HepG2 (cell line): Measurements from ENCODE around the gene CIAO3. TPM values are rescaled to one million over a fixed set of nuclear protein-coding genes. Genes with fewer than 3 reads are reported as not detected.

Experiments
- ATAC-seq: fragments of 200-7000 bp; cut with Tn5 transposase; 3 replicates; pipeline ENCODE4 v1.9.1; 2020; ENCODE audit warnings: mild to moderate bottlenecking, moderate library complexity
- BruUV-seq: library from RNA; stranded (reverse); fragments of 400-500 nt; replicated peaks from 2 replicates; lab custom pipeline; 2021; lab: Mats Ljungman, UMichigan
- CTCF ChIA-PET: fragments of 300-600 bp; formaldehyde crosslinking; extraction: SDS; loops from one replicate; lab custom pipeline; 2021; ENCODE audit warnings: low total read pairs, inconsistent platforms, low intra/inter-chr PET ratio; lab: Yijun Ruan, JAX
- POLR2A ChIA-PET: fragments of 350-600 bp; sonication (Branson Sonifier 250); formaldehyde crosslinking; loops from one replicate; lab custom pipeline; 2020; ENCODE audit warnings: antibody characterized with exemption, inconsistent platforms; lab: Yijun Ruan, JAX
- DNase-seq: peaks from one replicate; pipeline ENCODE4 v3.0.0-alpha.2; 2015; ENCODE audit warnings: low spot score
- FAIRE-seq: peaks from 3 replicates; lab custom pipeline; 2011; peaks lifted over from hg19 to GRCh38; lab: Jason Lieb, UNC
- H2AFZ ChIP-seq: one replicate; pipeline ENCODE4 v1.6.1; 2011; ENCODE audit warnings: low read length, inconsistent platforms
- H3K27ac ChIP-seq: fragments of 300-600 bp; 3 replicates; pipeline ENCODE4 v1.8.0; 2011; ENCODE audit warnings: mixed run types, mild to moderate bottlenecking, mixed read lengths, low read length, inconsistent platforms; ENCODE audit not compliant: insufficient read depth; ENCODE audit errors: extremely low read length
- H3K27me3 ChIP-seq, 2 experiments: fragments of 200-600 bp in 1 of 2; 2 replicates in 1 of 2; 3 replicates in 1 of 2; pipeline versions ENCODE4 v1.6.0 to v1.8.0; 2011; ENCODE audit warnings: low read length in 2 of 2, mild to moderate bottlenecking in 2 of 2, moderate library complexity in 2 of 2, inconsistent platforms in 1 of 2; ENCODE audit not compliant: insufficient read depth in 2 of 2, control insufficient read depth in 1 of 2
- H3K36me3 ChIP-seq, 2 experiments: fragments of 200-600 bp in 1 of 2; replicated peaks in 1 of 2; 2 replicates in 1 of 2; 3 replicates in 1 of 2; pipeline versions ENCODE4 v1.5.1 to v1.8.0; 2011; ENCODE audit warnings: low read length in 2 of 2, inconsistent platforms in 1 of 2; ENCODE audit not compliant: insufficient read depth in 2 of 2, control insufficient read depth in 1 of 2
- H3K4me1 ChIP-seq: 2 replicates; pipeline ENCODE4 v1.5.1; 2012; ENCODE audit warnings: low read length, inconsistent platforms; ENCODE audit not compliant: insufficient read depth
- H3K4me2 ChIP-seq: 2 replicates; pipeline ENCODE4 v1.6.0; 2011; ENCODE audit warnings: low read depth, low read length, inconsistent platforms
- H3K4me3 ChIP-seq, 3 experiments: fragments of 200-600 bp in 1 of 3; sonication (generic), shearing (Covaris generic) in 1 of 3; replicated peaks in 1 of 3; 2 replicates each; pipeline ENCODE4 v1.5.1; 2011 to 2016; ENCODE audit warnings: low read length in 3 of 3, inconsistent platforms in 2 of 3, low read depth in 2 of 3, mild to moderate bottlenecking in 2 of 3, control low read depth in 1 of 3, mixed read lengths in 1 of 3; ENCODE audit not compliant: insufficient read depth in 1 of 3
- H3K79me2 ChIP-seq: one replicate; pipeline ENCODE4 v1.6.1; 2011; ENCODE audit warnings: low read length, inconsistent platforms; ENCODE audit not compliant: insufficient read depth
- H3K9ac ChIP-seq: 2 replicates; pipeline ENCODE4 v1.6.0; 2011; ENCODE audit warnings: mild to moderate bottlenecking, low read depth, low read length, inconsistent platforms; ENCODE audit not compliant: insufficient read depth
- H3K9me3 ChIP-seq: 2 replicates; pipeline ENCODE4 v1.5.1; 2012; ENCODE audit warnings: mild to moderate bottlenecking, low read length
- H4K20me1 ChIP-seq: 2 replicates; pipeline ENCODE4 v1.6.0; 2011; ENCODE audit warnings: inconsistent platforms, mild to moderate bottlenecking, low read length, moderate library complexity; ENCODE audit not compliant: insufficient read depth
- CERS6 ChIP-seq: sonication (generic); formaldehyde crosslinking; IDR thresholded peaks from 2 replicates; pipeline ENCODE4 v1.5.0; 2020; ENCODE audit warnings: missing genetic modification reagents
- KDM6A ChIP-seq: IDR thresholded peaks from 2 replicates; pipeline ENCODE4 v1.6.1; 2016; ENCODE audit warnings: low read depth
- REXO4 ChIP-seq: sonication (generic); formaldehyde crosslinking; IDR thresholded peaks from 2 replicates; pipeline ENCODE4 v1.8.0; 2022; ENCODE audit warnings: missing genetic modification reagents, mild to moderate bottlenecking, borderline replicate concordance
- RNF2 ChIP-seq: fragments of 450-650 bp; conservative IDR thresholded peaks from 2 replicates; pipeline ENCODE4 v1.6.1; 2016; ENCODE audit warnings: low read depth
- SALL1 ChIP-seq: sonication (generic); formaldehyde crosslinking; IDR thresholded peaks from 2 replicates; pipeline ENCODE4 v1.8.0; 2022; ENCODE audit warnings: mild to moderate bottlenecking, missing genetic modification reagents
- TFAP4 ChIP-seq: sonication (generic); IDR thresholded peaks from 2 replicates; pipeline ENCODE4 v1.6.1; 2016; ENCODE audit warnings: low read depth, borderline replicate concordance
- ZNF263 ChIP-seq: sonication (generic); formaldehyde crosslinking; IDR thresholded peaks from 2 replicates; pipeline ENCODE4 v1.4.0; 2020; ENCODE audit warnings: missing genetic modification reagents
- ZNF274 ChIP-seq: sonication (generic); formaldehyde crosslinking; IDR thresholded peaks from 2 replicates; pipeline ENCODE4 v1.5.1; 2020; ENCODE audit warnings: mild to moderate bottlenecking, missing genetic modification reagents
- WGBS: methylation state at CpG from one replicate; pipeline ENCODE4 v1.1.6; 2017; ENCODE audit warnings: low lambda C conversion rate; 5-methylcytosine and 5-hydroxymethylcytosine counted together
- in situ Hi-C: cut with HindIII; loops from 2 replicates; pipeline ENCODE4 v1.10.0; 2017; ENCODE audit warnings: low pct_unique_long_range_greater_than_20kb; ENCODE audit not compliant: extremely low pct_ligation_motif_present
- intact Hi-C: fragments of 100-400 bp; cut with micrococcal nuclease; formaldehyde crosslinking; loops from one replicate; pipeline ENCODE4 v1.10.0; 2022; ENCODE audit not compliant: unreplicated experiment
- polyA plus RNA-seq, 8 experiments: library from polyadenylated mRNA; depleted of rRNA in 3 of 8; stranded (reverse) in 7 of 8; unstranded in 1 of 8; fragments of >200 nt; fragmentation: Illumina TruSeq in 4 of 8; extraction: Trizol in 4 of 8; gene quantifications; 2 replicates each; pipeline versions ENCODE4 v1.2.1 to v1.2.3, GENCODE V29; 2011 to 2016; ENCODE audit warnings: low read depth in 4 of 8, missing spikeins in 1 of 8, mixed read lengths in 1 of 8; ENCODE audit not compliant: insufficient read depth in 1 of 8
- total RNA-seq, 5 experiments: library from RNA; depleted of rRNA; stranded (reverse); fragments of >200 nt; fragmentation: Illumina TruSeq; extraction: Trizol; gene quantifications; 2 replicates each; pipeline ENCODE4 v1.2.3, GENCODE V29; 2016; ENCODE audit warnings: low read depth in 1 of 5

The CIAO3 gene
- total and polyA plus RNA-seq, 2 of the 13 experiments (the other 11 are each of a cell fraction or from before 2014, with no cell fraction given) = 21.7 to 25.0 TPM

GRCh38 chr16:709566-710499 lies 31.0 kb downstream of the CIAO3 start (continued):
- no peak for TF ChIP-seq TFAP4

DNA sequence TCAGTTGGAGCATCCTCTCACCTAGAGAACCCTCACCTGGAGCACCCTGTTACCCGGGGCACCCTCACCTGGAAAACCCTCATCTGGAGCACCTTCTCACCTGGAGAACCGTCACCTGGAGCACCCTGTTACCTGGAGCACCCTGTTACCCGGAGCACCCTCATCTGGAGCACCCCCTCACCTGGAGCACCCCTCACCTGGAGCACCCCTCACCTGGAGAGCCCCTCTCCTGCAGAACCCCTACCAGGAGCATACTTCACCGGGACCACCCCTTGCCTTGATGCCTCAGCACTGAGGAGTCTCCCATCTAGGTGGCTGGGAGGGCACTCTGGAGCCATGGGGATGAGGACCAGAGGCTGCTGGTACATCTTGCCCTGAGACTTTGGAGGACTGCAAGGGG lies 31.8 kb downstream of the CIAO3 start:
- ATAC-seq = no peak
- no peak overlapping the region for H2AFZ ChIP-seq
- H4K20me1 ChIP-seq = no peaks in the 10 kb centered on the region
- POLR2A ChIA-PET = no interaction called here
- intact Hi-C loops = no loop called here
- peaks cover 14 to 61% of the 10 kb centered on the region in 2 experiments; a peak in 4 of 5 replicates for H3K27me3 ChIP-seq
- CTCF ChIA-PET = no interaction called here
- TF ChIP-seq ZNF274 (CRISPR knock-in tag) (no peak), ZNF263 (peak; percentile 68; the same call in 1 of the 2 replicates)
- no peaks in the 10 kb centered on the region for H3K9me3 ChIP-seq
- no peak overlapping the region for H3K27ac ChIP-seq
- no peak for FAIRE-seq
- H3K4me2 ChIP-seq = no peak overlapping the region
- no peak for DNase-seq
- peaks cover 13% of the 10 kb centered on the region for H3K4me1 ChIP-seq
- no peak overlapping the region for H3K9ac ChIP-seq
- BruUV-seq = no TSS peak
- in situ Hi-C loops = no loop called here
- no peaks in the 10 kb centered on the region for H3K36me3 ChIP-seq
- no peaks in the 10 kb centered on the region for H3K79me2 ChIP-seq
- no peak overlapping the region for H3K4me3 ChIP-seq
- 0% methylated on average over 4 of the region's 4 CpGs for WGBS

GRCh38 chr16:708019-708418 lies 32.8 kb downstream of the CIAO3 start:
- FAIRE-seq (no peak), DNase-seq (no peak)
- H3K9ac ChIP-seq = no peak overlapping the region
- H4K20me1 ChIP-seq = no peaks in the 10 kb centered on the region
- no peaks in the 10 kb centered on the region for H3K36me3 ChIP-seq
- H3K79me2 ChIP-seq = no peaks in the 10 kb centered on the region
- H3K27ac ChIP-seq = no peak overlapping the region
- in situ Hi-C loops = no loop called here
- no peak overlapping the region for H3K4me2 ChIP-seq
- POLR2A ChIA-PET = no interaction called here
- H3K27me3 ChIP-seq = peaks cover 19 to 70% of the 10 kb centered on the region in 2 experiments; a peak in 4 of 5 replicates
- H3K9me3 ChIP-seq = no peaks in the 10 kb centered on the region
- H2AFZ ChIP-seq = no peak overlapping the region
- BruUV-seq = no TSS peak
- peaks cover 9% of the 10 kb centered on the region for H3K4me1 ChIP-seq
- 0% methylated on average over 3 of the region's 3 CpGs for WGBS
- intact Hi-C loops = no loop called here
- TF ChIP-seq RNF2 (no peak), KDM6A (CRISPR knock-in tag) (no peak), CERS6 (CRISPR knock-in tag) (no peak), SALL1 (CRISPR knock-in tag) (no peak), REXO4 (CRISPR knock-in tag) (no peak), ZNF263 (peak; percentile 72)
- TF ChIP-seq, all 625 proteins: peak for 1
- H3K4me3 ChIP-seq = no peak overlapping the region
- CTCF ChIA-PET = no interaction called here
- no peak for ATAC-seq
